GM19395 (cell line): Measurements from ENCODE around the gene DNAJC17.

Experiments used
- ATAC-seq: cut with Tn5 transposase; IDR thresholded peaks from one replicate; pipeline ENCODE4 v1.9.1; 2021; ENCODE audit warnings: mild to moderate bottlenecking, moderate library complexity; ENCODE audit not compliant: unreplicated experiment

DNAJC17 gene

GRCh38 chr15:40792394-40792793 lies 14.9 kb downstream of the DNAJC17 start:
- ATAC-seq = no peak

- ATAC-seq = no peak
These were observed 16.6 kb downstream of the DNAJC17 start for GRCh38 chr15:40790718-40791117.

- ATAC-seq = no peak
These were observed 17.3 kb downstream of the DNAJC17 start for GRCh38 chr15:40789999-40790398.

- no peak for ATAC-seq
These were observed 18.2 kb downstream of the DNAJC17 start for GRCh38 chr15:40789119-40789518.

- ATAC-seq = no peak
These were observed 19.3 kb downstream of the DNAJC17 start for GRCh38 chr15:40787991-40788390.

- ATAC-seq = no peak
These were observed 19.9 kb downstream of the DNAJC17 start for GRCh38 chr15:40787344-40787841.

- no peak for ATAC-seq
These were observed 21.5 kb downstream of the DNAJC17 start for GRCh38 chr15:40785814-40786213.

- ATAC-seq = no peak
These were observed 22.1 kb downstream of the DNAJC17 start for GRCh38 chr15:40785164-40785563.

- no peak for ATAC-seq
These were observed 24.6 kb downstream of the DNAJC17 start for GRCh38 chr15:40782609-40783227.

GRCh38 chr15:40776537-40777141 lies 30.6 kb downstream of the DNAJC17 start:
- ATAC-seq = no peak

GRCh38 chr15:40775740-40776536 lies 31.3 kb downstream of the DNAJC17 start:
- ATAC-seq = no peak

GRCh38 chr15:40775007-40775406 lies 32.3 kb downstream of the DNAJC17 start:
- ATAC-seq = no peak

- no peak for ATAC-seq
These were observed 33.4 kb downstream of the DNAJC17 start for GRCh38 chr15:40773902-40774301.

GRCh38 chr15:40773496-40773895 lies 33.8 kb downstream of the DNAJC17 start:
- ATAC-seq = no peak

GRCh38 chr15:40772014-40772413 lies 35.3 kb downstream of the DNAJC17 start:
- ATAC-seq = no peak

- ATAC-seq = no peak
These were observed 36.0 kb downstream of the DNAJC17 start for GRCh38 chr15:40771242-40771641.

- ATAC-seq = no peak
These were observed 37.0 kb downstream of the DNAJC17 start for GRCh38 chr15:40770147-40770721.

- ATAC-seq = peak; percentile 43
These were observed 37.8 kb downstream of the DNAJC17 start, which contains the start of gene C15orf62 for GRCh38 chr15:40769274-40770146. C15orf62 (plus strand) TSS chr15:40769980; CDS start chr15:40770496, 516 bp downstream.

GRCh38 chr15:40768521-40769273 lies 38.6 kb downstream of the DNAJC17 start:
- peak; percentile 2 for ATAC-seq
